Activated naive CD4-positive, alpha-beta T cell treated with anti-CD3 and anti-CD28 coated beads, Interleukin-2, amount 50 U/mL, for 72 hours (primary cell): ENCODE results near the gene TRIM10. TPM values are rescaled to one million over a fixed set of nuclear protein-coding genes. Genes with fewer than 3 reads are reported as not detected.

Experiments
- ATAC-seq, 2 donors: fragments of 150-1000 bp; cut with Tn5 transposase; 2 replicates each; pipeline ENCODE4 v1.10.0; 2021; ENCODE audit warnings: mild to moderate bottlenecking in 2 of 2, moderate library complexity in 2 of 2
- DNase-seq, 2 donors: peaks; one replicate each; pipeline ENCODE4 v3.0.0; 2021 to 2022; ENCODE audit warnings: low spot score in 2 of 2
- H3K27ac Mint-ChIP-seq, 2 donors: one replicate each; pipeline ENCODE4 v1.8.0; 2022; ENCODE audit warnings: mild to moderate bottlenecking in 2 of 2, mixed read lengths in 2 of 2
- H3K36me3 Mint-ChIP-seq, 2 donors: one replicate each; pipeline ENCODE4 v1.8.0; 2022; ENCODE audit warnings: mixed read lengths in 2 of 2
- H3K9me3 Mint-ChIP-seq, 2 donors: one replicate each; pipeline ENCODE4 v1.8.0; 2022; ENCODE audit warnings: mixed read lengths in 2 of 2
- total RNA-seq, 2 donors: library from RNA; stranded (reverse); gene quantifications; one replicate each; pipeline ENCODE4 v1.2.3, GENCODE V29; 2022

Gene TRIM10, protein sequence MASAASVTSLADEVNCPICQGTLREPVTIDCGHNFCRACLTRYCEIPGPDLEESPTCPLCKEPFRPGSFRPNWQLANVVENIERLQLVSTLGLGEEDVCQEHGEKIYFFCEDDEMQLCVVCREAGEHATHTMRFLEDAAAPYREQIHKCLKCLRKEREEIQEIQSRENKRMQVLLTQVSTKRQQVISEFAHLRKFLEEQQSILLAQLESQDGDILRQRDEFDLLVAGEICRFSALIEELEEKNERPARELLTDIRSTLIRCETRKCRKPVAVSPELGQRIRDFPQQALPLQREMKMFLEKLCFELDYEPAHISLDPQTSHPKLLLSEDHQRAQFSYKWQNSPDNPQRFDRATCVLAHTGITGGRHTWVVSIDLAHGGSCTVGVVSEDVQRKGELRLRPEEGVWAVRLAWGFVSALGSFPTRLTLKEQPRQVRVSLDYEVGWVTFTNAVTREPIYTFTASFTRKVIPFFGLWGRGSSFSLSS
- total RNA-seq, result under 1 TPM in 1 of 2 donors, not detected in 1; 0.70 TPM

DNA sequence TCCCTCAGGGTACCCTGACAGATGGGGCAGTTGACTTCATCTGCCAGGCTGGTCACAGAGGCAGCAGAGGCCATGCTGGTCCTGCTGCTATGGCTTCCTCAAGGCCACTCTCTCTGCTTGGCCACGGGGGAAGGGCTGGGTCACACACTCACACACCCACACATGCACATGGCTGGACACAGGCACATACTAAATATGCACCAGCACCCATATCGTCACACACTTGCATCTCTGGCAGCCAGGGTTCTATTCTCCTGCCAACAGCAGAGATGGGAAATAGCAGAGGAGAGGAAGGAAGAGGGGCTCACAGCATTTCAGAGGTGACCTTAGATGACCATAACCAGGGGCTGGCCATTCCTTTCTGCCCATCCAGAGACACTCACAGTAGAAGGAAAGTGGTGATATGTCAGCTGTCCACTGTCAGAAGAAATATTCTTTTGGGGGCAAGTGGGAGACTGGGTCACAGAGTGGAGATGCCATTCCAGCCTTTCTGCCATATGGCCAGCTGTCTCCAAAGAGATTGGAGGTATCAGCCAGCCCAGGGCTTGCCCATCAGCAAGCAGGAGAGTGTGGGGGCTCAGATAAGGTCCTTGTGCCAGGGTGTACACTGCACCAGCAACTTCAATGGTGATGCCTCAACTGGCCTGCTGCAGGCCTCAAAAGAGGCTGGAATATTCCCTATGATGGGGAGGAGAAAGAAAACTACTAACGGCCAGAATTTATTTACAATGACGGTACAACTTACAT is at the start of gene TRIM10:
TRIM10 (minus strand) TSS at position 427 of the 747 bp plus-strand sequence; CDS start at position 74, 353 bp downstream.
- ATAC-seq, result no peak
- no peaks in the 10 kb centered on the region for H3K9me3 Mint-ChIP-seq
- H3K36me3 Mint-ChIP-seq, result no peaks in the 10 kb centered on the region
- no peak within 1 kb of the TSS for H3K27ac Mint-ChIP-seq
- DNase-seq, result no peak

DNA sequence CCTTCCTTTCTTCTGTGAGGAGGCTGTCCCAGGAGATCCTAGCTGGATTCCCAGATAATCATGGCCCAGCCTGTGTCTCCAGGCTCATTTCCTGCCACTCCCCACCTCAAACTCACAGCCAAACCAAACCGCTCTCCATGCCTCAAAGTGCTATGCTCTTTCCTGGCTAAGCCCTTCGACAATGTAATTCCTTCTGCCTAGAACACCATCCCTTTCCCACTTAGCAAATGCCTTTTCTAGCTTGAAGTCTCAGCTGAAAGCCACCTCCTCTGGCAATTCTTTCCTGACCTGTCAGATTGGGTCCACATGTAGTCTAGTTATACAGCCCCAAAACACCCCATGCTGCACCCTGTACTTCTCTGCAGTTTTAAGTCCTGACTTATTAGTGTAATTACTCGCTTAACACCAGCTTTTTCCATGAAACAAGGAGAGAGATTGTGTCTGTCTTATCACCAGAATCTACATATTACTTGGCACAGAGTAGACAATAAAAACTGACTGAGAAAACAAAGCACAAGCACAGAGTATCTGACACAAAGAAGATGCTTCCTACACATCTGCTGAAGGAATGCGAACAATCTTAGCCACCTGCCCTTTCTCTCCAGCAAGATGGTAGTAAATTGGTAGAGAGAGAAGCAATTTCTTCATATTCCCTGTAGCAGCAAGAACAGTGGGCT is 46.7 kb upstream of the TRIM10 start:
- no peaks in the 10 kb centered on the region for H3K9me3 Mint-ChIP-seq
- ATAC-seq, result no peak

DNA sequence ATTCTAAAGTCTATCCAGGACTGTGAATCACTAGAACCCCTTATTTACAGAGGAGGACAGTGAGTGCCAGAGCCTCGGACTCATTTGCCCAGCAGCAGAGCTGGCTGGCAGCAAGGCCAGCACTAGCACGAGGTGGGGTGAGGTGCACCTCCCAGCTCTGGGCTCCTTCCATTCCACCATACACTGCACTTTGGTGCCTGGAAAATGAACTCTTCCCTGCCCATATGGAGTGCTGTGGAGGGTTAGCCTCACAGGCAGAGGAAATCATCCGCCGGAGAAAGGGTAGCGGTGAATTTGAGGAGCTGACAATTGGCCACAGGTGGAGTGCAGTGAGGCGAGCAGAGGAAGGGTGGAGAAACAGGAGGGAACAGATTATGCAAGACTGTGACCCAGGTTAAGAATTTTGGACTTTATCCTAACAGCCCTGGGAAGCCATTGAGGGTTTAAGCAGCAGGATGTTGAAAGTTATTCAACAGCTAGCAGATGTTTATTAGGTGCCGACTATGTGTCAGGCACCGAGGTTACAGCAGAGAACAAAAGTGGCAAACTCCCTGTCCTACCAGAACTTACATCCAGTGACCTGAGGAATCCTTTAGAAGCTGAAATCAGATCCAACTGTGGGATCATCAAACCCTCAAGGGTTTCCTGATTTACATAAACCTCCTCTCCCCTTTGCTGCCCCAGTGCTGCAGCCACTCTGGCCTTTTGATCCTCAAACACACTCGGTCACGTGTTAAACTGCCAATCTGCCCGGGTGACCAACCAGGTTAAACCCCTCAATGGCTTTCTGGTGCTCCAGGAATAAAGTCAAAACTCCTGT is 46.0 kb upstream of the TRIM10 start:
- H3K9me3 Mint-ChIP-seq, result no peaks in the 10 kb centered on the region
- H3K36me3 Mint-ChIP-seq, result peaks cover 9 to 11% of the 10 kb centered on the region in 2 donors
- DNase-seq (no peak), ATAC-seq (no peak)
- peak overlapping the region in 1 of 2 donors; percentile 39 for H3K27ac Mint-ChIP-seq

More for the DNA sequence above, 46.7 kb upstream of the TRIM10 start:
- no peak for DNase-seq
- H3K27ac Mint-ChIP-seq, result peak overlapping the region in 1 of 2 donors; percentile 39
- peaks cover 17 to 19% of the 10 kb centered on the region in 2 donors for H3K36me3 Mint-ChIP-seq

GRCh38 chr6:30206152-30206551 is 45.1 kb upstream of the TRIM10 start:
- Mint-ChIP-seq H3K27ac (no peak overlapping the region), H3K36me3 (peaks cover 3 to 7% of the 10 kb centered on the region in 2 donors), H3K9me3 (no peaks in the 10 kb centered on the region)
- DNase-seq (no peak), ATAC-seq (no peak)

DNA sequence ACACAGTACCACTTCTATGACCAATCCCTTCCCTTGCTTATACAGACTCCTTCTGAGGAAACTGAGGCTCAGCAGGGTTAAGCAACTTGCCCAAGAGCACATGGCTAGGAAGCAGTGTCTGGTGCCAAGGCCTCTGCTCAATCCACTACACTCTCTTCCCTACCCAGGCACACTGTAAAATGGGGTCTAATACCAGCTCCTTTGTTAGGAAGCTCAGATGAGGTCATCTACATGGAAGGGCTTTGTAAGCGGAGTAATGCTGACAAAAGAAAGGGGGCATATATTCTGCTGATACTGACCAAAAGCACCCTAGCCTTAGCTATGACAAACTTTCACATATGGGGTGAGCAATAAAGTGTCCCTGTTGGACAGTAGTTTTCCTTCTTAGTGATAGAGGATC is 43.1 kb upstream of the TRIM10 start:
- Mint-ChIP-seq H3K27ac (no peak overlapping the region), H3K9me3 (no peaks in the 10 kb centered on the region), H3K36me3 (no peaks in the 10 kb centered on the region)
- no peak for ATAC-seq
- no peak for DNase-seq

GRCh38 chr6:30202366-30202765 is 41.4 kb upstream of the TRIM10 start:
- H3K36me3 Mint-ChIP-seq, result no peaks in the 10 kb centered on the region
- no peaks in the 10 kb centered on the region for H3K9me3 Mint-ChIP-seq
- H3K27ac Mint-ChIP-seq, result no peak overlapping the region
- no peak for ATAC-seq
- no peak for DNase-seq

- DNase-seq, result no peak
- peak in 1 of 2 donors; percentile 24 for ATAC-seq
- H3K9me3 Mint-ChIP-seq, result no peaks in the 10 kb centered on the region
- peak overlapping the region in 1 of 2 donors; percentile 10 for H3K27ac Mint-ChIP-seq
- no peaks in the 10 kb centered on the region for H3K36me3 Mint-ChIP-seq
Measured at GRCh38 chr6:30200551-30201281, 39.7 kb upstream of the TRIM10 start.

- DNase-seq, result no peak
- no peak overlapping the region for H3K27ac Mint-ChIP-seq
- H3K36me3 Mint-ChIP-seq, result no peaks in the 10 kb centered on the region
- H3K9me3 Mint-ChIP-seq, result no peaks in the 10 kb centered on the region
- no peak for ATAC-seq
Measured at GRCh38 chr6:30198166-30199084, 37.4 kb upstream of the TRIM10 start.

- H3K36me3 Mint-ChIP-seq, result no peaks in the 10 kb centered on the region
- no peaks in the 10 kb centered on the region for H3K9me3 Mint-ChIP-seq
- DNase-seq, result no peak
- ATAC-seq, result no peak
- H3K27ac Mint-ChIP-seq, result no peak overlapping the region
Measured at GRCh38 chr6:30196376-30196775, 35.4 kb upstream of the TRIM10 start.

- DNase-seq (no peak), ATAC-seq (no peak)
- H3K27ac Mint-ChIP-seq, result peak overlapping the region; percentile 36 to 47
- no peaks in the 10 kb centered on the region for H3K36me3 Mint-ChIP-seq
- H3K9me3 Mint-ChIP-seq, result no peaks in the 10 kb centered on the region
Measured at GRCh38 chr6:30195951-30196350, 34.9 kb upstream of the TRIM10 start.

GRCh38 chr6:30194797-30195690 is 34.0 kb upstream of the TRIM10 start:
- peak overlapping the region; percentile 36 to 73 for H3K27ac Mint-ChIP-seq
- H3K9me3 Mint-ChIP-seq, result no peaks in the 10 kb centered on the region
- DNase-seq (no peak), ATAC-seq (peak; percentile 22 to 46)
- peaks cover 0 to 2% of the 10 kb centered on the region in 2 donors for H3K36me3 Mint-ChIP-seq

DNA sequence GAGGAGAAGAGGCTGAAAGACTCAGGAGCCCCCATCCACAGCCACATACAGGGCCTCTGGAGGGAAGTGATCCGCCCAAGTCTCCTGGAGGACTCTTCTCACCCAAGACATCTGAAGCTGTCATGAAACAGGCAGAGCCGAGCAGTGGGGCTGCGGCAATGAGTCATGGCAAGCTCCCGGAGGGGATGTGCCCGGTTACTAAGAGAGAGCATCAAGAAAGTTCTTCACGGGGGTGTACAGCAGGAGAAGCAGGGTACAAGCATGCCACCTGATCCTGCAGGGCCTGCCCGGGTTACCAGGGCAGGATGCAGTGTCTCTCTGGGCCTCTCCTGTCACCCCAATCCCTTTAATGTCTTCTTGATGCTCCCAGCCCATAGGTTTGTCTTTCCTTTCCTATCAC is 31.1 kb upstream of the TRIM10 start:
- peak overlapping the region in 1 of 2 donors; percentile 93 for H3K27ac Mint-ChIP-seq
- peaks cover 6 to 7% of the 10 kb centered on the region in 2 donors for H3K36me3 Mint-ChIP-seq
- ATAC-seq, result no peak
- DNase-seq, result no peak
- H3K9me3 Mint-ChIP-seq, result no peaks in the 10 kb centered on the region

DNA sequence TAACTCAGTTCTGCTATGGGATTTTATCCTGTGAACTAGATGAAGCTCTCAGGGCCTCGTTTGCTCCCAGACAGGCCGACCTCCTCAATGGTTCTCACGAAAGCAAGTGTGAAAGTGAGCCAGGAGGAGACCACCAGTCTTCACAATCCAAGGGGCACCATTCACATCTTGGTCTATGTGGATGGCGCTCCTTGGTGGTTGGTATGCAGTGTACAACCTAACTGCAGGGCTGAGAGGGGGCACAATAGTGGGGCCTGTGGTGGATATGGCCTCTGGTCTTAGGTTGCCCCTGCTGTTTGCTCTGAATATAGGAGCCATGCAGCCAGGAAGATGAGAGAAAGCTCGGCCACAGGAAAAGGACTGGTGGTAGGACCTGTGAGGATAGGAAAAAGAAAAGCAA is 27.5 kb upstream of the TRIM10 start:
- H3K9me3 Mint-ChIP-seq, result no peaks in the 10 kb centered on the region
- ATAC-seq, result no peak
- H3K36me3 Mint-ChIP-seq, result peaks cover 7 to 11% of the 10 kb centered on the region in 2 donors
- H3K27ac Mint-ChIP-seq, result peak overlapping the region in 1 of 2 donors; percentile 52
- DNase-seq, result no peak
